Vagina (tissue), 2 donors: Measurements from ENCODE around the gene EBF3.

Experiments
- POLR2A ChIP-seq, 2 donors: fragments of 450-650 bp; IDR thresholded peaks; one replicate each; pipeline ENCODE4 v1.6.1; 2017; ENCODE audit warnings: antibody characterized with exemption in 2 of 2, mild to moderate bottlenecking in 2 of 2, moderate library complexity in 2 of 2
- POLR2AphosphoS5 ChIP-seq, 2 donors: sonication (generic); formaldehyde crosslinking; IDR thresholded peaks; one replicate each; pipeline ENCODE4 v1.9.0; 2017; ENCODE audit warnings: antibody characterized with exemption in 2 of 2, mild to moderate bottlenecking in 2 of 2, low read depth in 1 of 2; ENCODE audit not compliant: insufficient read depth in 1 of 2
- TF ChIP-seq, protein P1 (sequence below), 3 experiments: fragments of 450-650 bp in 2 of 3; fragments of 200-600 bp in 1 of 3; sonication (generic) in 1 of 3; IDR thresholded peaks; one replicate each; pipeline ENCODE4 v1.5.1; 2017 to 2019; ENCODE audit warnings: antibody characterized with exemption in 3 of 3, mild to moderate bottlenecking in 2 of 3, moderate library complexity in 2 of 3

- TF ChIP-seq POLR2A (IDR thresholded peaks at IDR 0.05) = no peak
- TF ChIP-seq, protein P1, sequence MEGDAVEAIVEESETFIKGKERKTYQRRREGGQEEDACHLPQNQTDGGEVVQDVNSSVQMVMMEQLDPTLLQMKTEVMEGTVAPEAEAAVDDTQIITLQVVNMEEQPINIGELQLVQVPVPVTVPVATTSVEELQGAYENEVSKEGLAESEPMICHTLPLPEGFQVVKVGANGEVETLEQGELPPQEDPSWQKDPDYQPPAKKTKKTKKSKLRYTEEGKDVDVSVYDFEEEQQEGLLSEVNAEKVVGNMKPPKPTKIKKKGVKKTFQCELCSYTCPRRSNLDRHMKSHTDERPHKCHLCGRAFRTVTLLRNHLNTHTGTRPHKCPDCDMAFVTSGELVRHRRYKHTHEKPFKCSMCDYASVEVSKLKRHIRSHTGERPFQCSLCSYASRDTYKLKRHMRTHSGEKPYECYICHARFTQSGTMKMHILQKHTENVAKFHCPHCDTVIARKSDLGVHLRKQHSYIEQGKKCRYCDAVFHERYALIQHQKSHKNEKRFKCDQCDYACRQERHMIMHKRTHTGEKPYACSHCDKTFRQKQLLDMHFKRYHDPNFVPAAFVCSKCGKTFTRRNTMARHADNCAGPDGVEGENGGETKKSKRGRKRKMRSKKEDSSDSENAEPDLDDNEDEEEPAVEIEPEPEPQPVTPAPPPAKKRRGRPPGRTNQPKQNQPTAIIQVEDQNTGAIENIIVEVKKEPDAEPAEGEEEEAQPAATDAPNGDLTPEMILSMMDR (IDR thresholded peaks at IDR 0.05) = no peak
- TF ChIP-seq POLR2AphosphoS5 (IDR thresholded peaks at IDR 0.05; ENCODE audit: insufficient read depth in 1 of 2, low read depth in 1 of 2) = no peak
Observed at GRCh38 chr10:129932182-129932581, 31.9 kb downstream of the EBF3 start.
